Urinary bladder (tissue), 4 donors: ENCODE results near the gene PAOX. TPM values are rescaled to one million over a fixed set of nuclear protein-coding genes. Genes with fewer than 3 reads are reported as not detected.
"Not testable (repeated sequence)": the region's sequence is repeated elsewhere in the genome, so short reads cannot be mapped to it uniquely, and the experiment has no call there.

ENCODE experiments used
- DNase-seq: peaks from one replicate; pipeline ENCODE4 v3.0.0-alpha.2; 2015; ENCODE audit errors: extremely low spot score
- H3K27ac ChIP-seq: one replicate; pipeline ENCODE4 v1.5.1; 2013; ENCODE audit warnings: low read depth, mild to moderate bottlenecking, moderate library complexity
- H3K36me3 ChIP-seq: one replicate; pipeline ENCODE4 v1.6.1; 2013; ENCODE audit warnings: mild to moderate bottlenecking, moderate library complexity; ENCODE audit not compliant: insufficient read depth
- H3K4me1 ChIP-seq: one replicate; pipeline ENCODE4 v1.6.1; 2013; ENCODE audit warnings: mild to moderate bottlenecking, moderate library complexity; ENCODE audit not compliant: insufficient read depth
- H3K4me3 ChIP-seq: one replicate; pipeline ENCODE4 v1.5.1; 2013; ENCODE audit warnings: low read depth, low read length
- WGBS: extraction: QIAGEN DNeasy Blood & Tissue Kit; methylation state at CpG from one replicate; pipeline ENCODE4 v1.1.7; 2013; 5-methylcytosine and 5-hydroxymethylcytosine counted together
- polyA plus RNA-seq: library from polyadenylated mRNA; stranded (reverse); fragments of 200-250 nt; gene quantifications from one replicate; pipeline ENCODE4 v1.2.3, GENCODE V29; 2013
- total RNA-seq: library from RNA; depleted of rRNA; stranded (reverse); fragments of >200 nt; gene quantifications from one replicate; pipeline ENCODE4 v1.2.3, GENCODE V29; 2014
- donor health status: healthy with polysubstance abuse.
- donor health status: healthy.

PAOX gene
- total and polyA plus RNA-seq, 2 donors: 4.3 to 8.9 TPM

- DNase-seq: no peak
- Histone ChIP-seq H3K4me1 (no peaks in the 10 kb centered on the region), H3K36me3 (no peaks in the 10 kb centered on the region), H3K27ac (no peak overlapping the region), H3K4me3 (no peak overlapping the region)
- 85% methylated on average over 16 of the region's 16 CpGs for WGBS
Measured at GRCh38 chr10:133422223-133422806, 43.3 kb downstream of the PAOX start.

- H3K4me1 ChIP-seq: no peaks in the 10 kb centered on the region
- H3K4me3 ChIP-seq: peak overlapping the region; percentile 35
- no peak overlapping the region for H3K27ac ChIP-seq
- H3K36me3 ChIP-seq: no peaks in the 10 kb centered on the region
- no peak for DNase-seq
- WGBS: 18% methylated on average over 88 of the region's 88 CpGs
Measured at GRCh38 chr10:133422807-133423771, 44.0 kb downstream of the PAOX start.

GRCh38 chr10:133424102-133424501 is 45.0 kb downstream of the PAOX start:
- 0% methylated on average over 9 of the region's 46 CpGs for WGBS
- DNase-seq: not testable (repeated sequence)

GRCh38 chr10:133424601-133425000 is 45.5 kb downstream of the PAOX start, which contains the start of gene SPRN:
TSS of gene SPRN (minus strand) at chr10:133424625. CDS start at chr10:133423681, 944 bp downstream.
- 4% methylated on average over 12 of the region's 37 CpGs for WGBS

More at GRCh38 chr10:133424102-133424501, 45.0 kb downstream of the PAOX start:
- not testable (repeated sequence) for H3K4me1 ChIP-seq, H3K4me3 ChIP-seq, H3K36me3 ChIP-seq, H3K27ac ChIP-seq

GRCh38 chr10:133429571-133429970 is 50.5 kb downstream of the PAOX start:
- not testable (repeated sequence) for DNase-seq, H3K4me3 ChIP-seq, H3K36me3 ChIP-seq, H3K27ac ChIP-seq, H3K4me1 ChIP-seq
- WGBS: 89% methylated on average over 4 of the region's 4 CpGs

More at GRCh38 chr10:133424601-133425000, 45.5 kb downstream of the PAOX start, which contains the start of gene SPRN:
- not testable (repeated sequence) for DNase-seq, H3K27ac ChIP-seq, H3K36me3 ChIP-seq, H3K4me1 ChIP-seq
- H3K4me3 ChIP-seq: peak within 1 kb of the TSS; percentile 35

- not testable (repeated sequence) for H3K4me3 ChIP-seq, DNase-seq, H3K27ac ChIP-seq, H3K4me1 ChIP-seq, H3K36me3 ChIP-seq
- WGBS: 70% methylated on average over 6 of the region's 9 CpGs
Measured at GRCh38 chr10:133431888-133432613, 53.0 kb downstream of the PAOX start.

- not testable (repeated sequence) for H3K36me3 ChIP-seq, H3K4me1 ChIP-seq, H3K27ac ChIP-seq, DNase-seq, H3K4me3 ChIP-seq
- WGBS: 77% methylated on average over 8 of the region's 25 CpGs
Measured at GRCh38 chr10:133432789-133433188, 53.7 kb downstream of the PAOX start.

GRCh38 chr10:133438711-133439273 is 59.7 kb downstream of the PAOX start:
- WGBS: 81% methylated on average over 11 of the region's 11 CpGs

GRCh38 chr10:133439517-133440461 is 60.7 kb downstream of the PAOX start:
- 90% methylated on average over 25 of the region's 25 CpGs for WGBS
- H3K4me3 ChIP-seq: no peak overlapping the region
- H3K4me1 ChIP-seq: no peaks in the 10 kb centered on the region
- H3K36me3 ChIP-seq: no peaks in the 10 kb centered on the region
- DNase-seq: no peak
- H3K27ac ChIP-seq: no peak overlapping the region

More at GRCh38 chr10:133438711-133439273, 59.7 kb downstream of the PAOX start:
- H3K36me3 ChIP-seq: no peaks in the 10 kb centered on the region
- H3K4me1 ChIP-seq: no peaks in the 10 kb centered on the region
- H3K4me3 ChIP-seq: no peak overlapping the region
- DNase-seq: no peak
- H3K27ac ChIP-seq: no peak overlapping the region

GRCh38 chr10:133440633-133441285 is 61.7 kb downstream of the PAOX start:
- H3K4me1 ChIP-seq: no peaks in the 10 kb centered on the region
- no peak overlapping the region for H3K4me3 ChIP-seq
- WGBS: 97% methylated on average over 18 of the region's 18 CpGs
- no peak overlapping the region for H3K27ac ChIP-seq
- H3K36me3 ChIP-seq: no peaks in the 10 kb centered on the region
- no peak for DNase-seq
